NOMO-1 treated with DMSO at 0.1 percent for 48 hours (cell line): ENCODE measurements around the gene DNAH9.

ENCODE experiments used
- DNase-seq: peaks from one replicate; lab custom pipeline; 2025; ENCODE audit not compliant: unreplicated experiment; lab: John Stamatoyannopoulos, UW

The DNAH9 gene

DNA sequence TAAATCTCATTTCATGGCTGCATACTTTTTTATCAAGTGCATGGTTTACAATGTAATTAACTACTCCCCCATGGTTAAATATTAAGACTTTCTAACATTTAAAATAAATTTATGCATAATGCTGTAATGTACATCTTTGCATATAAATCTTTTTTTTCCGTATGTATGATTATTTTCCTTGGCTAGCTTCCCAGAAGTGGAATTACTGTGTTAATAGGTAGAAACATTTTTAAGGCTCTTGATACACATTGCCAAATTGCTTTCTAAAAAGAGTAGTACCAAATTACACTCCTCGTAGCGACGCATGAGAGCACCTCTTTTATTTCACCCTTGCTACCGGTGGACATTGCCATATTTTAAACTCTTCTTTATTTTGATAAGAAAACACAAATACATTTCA lies 141.1 kb downstream of the DNAH9 start:
- no peak for DNase-seq

DNA sequence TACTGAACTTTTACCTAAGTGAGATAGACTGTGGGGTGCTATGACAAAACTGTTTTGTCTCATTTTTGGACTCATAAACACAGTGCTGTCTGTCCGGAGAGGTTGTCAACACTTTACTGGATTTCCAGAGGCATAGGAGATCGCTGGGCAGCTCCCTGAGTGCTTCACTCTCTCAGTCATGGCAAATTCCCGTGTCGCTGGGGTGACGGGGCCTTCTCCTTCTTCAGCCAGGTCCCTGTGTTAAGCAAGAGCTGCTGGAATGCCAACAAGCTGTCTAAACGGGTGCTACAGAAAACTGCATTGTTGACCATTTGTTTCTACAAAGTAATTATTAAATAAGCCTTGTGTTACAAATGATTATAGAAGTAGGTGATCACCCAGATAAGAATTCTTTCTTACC lies 141.6 kb downstream of the DNAH9 start:
- no peak for DNase-seq

DNA sequence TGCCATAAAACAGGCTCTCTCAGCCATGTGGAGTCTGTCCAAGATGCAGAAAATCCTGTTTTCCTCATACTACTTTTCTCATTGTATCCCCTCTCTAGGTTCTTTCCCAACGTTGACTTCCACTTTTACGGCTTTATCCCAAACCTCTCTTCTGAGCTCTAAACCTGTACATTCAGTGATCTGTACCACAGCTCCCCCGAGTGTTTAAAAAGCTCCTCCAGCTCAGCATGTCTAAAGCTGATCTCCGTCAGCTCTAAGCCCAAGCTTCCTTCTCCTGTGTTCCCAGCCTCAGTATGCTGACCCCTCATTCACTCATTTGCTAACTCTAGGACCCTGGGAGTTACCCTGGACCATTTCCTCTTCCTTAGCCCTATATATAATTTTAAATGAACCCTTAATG lies 144.6 kb downstream of the DNAH9 start:
- no peak for DNase-seq

DNA sequence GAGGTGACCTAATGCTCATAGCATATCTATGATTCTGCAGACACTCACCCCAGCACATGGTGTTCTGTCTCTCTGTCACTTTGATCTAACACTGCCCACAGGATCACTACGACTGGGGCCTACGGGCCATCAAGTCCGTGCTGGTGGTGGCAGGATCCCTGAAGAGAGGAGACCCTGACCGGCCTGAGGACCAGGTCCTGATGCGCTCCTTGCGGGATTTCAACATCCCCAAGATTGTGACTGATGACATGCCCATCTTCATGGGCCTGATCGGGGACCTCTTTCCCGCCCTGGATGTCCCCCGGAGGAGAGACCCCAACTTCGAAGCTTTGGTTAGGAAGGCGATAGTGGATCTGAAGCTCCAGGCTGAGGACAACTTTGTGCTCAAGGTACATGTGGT lies 146.4 kb downstream of the DNAH9 start:
- no peak for DNase-seq

DNA sequence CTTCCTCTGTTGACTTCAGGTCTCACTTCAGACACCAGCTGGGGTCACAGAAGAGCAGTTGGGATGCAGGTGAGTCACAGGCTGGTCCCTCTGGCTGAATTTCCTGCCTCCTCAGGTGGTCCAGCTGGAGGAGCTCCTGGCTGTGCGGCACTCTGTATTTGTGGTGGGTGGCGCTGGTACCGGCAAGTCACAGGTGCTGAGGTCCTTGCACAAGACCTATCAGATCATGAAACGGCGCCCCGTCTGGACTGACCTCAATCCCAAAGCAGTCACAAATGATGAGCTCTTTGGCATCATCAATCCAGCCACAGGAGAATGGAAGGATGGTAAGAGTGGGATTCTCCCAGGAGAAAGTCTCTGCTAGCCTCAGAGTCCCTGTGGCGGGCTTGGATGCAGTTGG lies 149.2 kb downstream of the DNAH9 start:
- DNase-seq = no peak

DNA sequence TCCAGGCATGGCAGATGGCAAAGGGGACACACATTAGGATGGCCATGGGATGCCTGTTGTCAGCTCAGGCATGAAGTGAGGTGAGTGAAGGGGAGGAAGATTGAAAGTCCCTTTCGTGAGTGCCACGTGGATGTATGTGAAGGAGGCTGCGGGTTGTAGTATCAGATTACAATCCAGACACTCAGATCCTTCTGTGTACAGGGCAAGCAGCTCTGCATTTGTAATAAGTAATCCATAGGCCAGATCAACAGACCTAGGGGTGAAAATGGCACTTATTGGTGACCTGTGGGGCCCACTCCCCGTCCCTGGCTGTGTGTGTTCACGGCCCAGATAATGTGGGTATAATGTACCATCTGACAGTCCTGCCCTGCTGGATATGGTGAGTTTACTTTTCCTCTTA lies 159.5 kb downstream of the DNAH9 start:
- no peak for DNase-seq

DNA sequence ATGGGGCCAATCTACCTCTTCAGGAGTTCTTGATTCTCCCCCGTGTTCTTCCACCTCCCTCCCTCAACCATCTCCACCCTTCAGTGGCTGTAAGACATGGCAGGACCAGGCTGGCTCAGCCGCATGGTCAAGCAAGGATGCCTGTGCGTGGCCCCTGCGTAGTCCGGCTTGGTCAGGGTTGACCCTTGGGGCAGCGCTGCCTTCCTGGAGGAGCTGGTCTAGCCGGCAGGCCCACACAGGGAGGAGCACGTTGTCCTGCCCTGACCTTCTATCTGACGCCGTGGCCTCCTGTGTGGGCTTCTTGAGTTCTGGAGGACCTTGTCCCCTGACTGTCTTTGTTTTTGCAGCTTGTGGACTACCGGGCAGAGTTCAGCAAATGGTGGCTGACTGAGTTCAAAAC lies 169.8 kb downstream of the DNAH9 start:
- DNase-seq = no peak

DNA sequence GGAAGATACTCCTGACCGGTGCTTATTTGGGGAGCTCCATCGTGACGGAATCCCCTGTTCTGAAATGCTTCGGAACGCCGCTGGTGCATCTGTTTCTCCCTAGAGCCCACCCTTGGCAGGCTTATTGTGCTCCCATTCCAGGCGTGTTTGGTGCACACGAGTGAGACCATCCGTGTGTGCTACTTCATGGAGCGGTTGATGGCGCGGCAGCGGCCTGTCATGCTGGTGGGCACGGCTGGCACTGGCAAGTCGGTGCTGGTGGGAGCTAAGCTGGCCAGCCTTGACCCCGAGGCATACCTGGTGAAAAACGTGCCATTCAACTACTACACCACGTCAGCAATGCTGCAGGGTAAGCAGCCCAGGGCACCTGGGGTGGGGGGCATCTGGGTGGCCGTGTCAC lies 170.7 kb downstream of the DNAH9 start:
- DNase-seq = no peak

DNA sequence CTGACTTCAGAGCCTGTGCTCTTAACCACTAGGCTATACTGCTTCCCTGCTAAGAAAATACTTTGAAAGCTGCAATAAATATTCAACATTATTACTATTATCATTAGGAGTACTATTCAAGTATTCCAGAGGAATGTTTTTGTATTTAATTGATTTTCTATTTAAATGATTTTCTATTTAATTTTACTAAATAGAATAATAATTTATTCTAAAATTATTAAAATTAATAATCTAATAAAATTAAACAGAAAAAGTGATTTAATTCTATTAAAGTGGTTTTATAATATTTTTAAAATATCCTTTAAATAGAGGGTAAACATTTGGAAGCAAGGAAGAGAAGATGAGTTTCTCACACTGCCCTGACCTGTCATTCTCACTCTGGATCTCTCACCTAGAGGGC lies 173.8 kb downstream of the DNAH9 start:
- DNase-seq = no peak

DNA sequence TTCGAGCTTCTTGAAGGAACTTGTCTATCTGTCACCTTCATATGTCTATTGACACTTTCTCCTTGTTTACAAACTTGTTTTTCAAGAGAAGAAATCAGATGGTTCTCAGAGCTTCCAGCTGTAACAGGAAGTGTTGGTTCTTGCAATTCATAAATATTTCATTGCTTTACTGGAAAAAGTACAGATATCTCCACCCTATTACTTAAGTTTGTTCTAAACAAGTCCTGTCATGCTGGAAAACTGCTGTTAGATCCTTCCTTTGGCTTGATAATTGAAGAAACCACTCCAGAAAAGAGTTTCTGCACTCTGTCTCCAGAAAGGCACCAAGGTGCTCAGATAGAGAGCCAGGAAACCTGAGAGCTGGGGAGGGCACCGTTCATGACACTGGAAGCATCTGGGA lies 181.6 kb downstream of the DNAH9 start:
- DNase-seq = no peak

DNA sequence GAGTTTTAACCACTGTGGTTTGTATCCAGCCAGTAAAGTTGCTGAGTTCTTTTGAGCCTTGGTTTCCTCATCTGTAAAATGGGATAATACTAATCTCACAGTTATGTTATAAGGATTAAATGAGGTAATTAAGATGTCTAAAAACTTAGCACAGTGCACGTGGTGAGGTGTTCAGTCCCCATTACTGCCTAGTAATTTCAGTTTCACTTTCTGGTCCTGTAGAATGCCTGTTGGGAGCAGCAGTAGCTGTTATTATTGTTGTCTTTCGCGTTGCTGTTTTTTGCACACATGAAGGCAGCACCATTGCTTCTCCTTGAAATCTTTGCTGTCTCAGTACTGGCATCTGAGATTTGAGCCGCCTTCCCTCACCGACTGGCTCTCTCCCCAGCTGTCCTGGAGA lies 182.4 kb downstream of the DNAH9 start:
- no peak for DNase-seq

DNA sequence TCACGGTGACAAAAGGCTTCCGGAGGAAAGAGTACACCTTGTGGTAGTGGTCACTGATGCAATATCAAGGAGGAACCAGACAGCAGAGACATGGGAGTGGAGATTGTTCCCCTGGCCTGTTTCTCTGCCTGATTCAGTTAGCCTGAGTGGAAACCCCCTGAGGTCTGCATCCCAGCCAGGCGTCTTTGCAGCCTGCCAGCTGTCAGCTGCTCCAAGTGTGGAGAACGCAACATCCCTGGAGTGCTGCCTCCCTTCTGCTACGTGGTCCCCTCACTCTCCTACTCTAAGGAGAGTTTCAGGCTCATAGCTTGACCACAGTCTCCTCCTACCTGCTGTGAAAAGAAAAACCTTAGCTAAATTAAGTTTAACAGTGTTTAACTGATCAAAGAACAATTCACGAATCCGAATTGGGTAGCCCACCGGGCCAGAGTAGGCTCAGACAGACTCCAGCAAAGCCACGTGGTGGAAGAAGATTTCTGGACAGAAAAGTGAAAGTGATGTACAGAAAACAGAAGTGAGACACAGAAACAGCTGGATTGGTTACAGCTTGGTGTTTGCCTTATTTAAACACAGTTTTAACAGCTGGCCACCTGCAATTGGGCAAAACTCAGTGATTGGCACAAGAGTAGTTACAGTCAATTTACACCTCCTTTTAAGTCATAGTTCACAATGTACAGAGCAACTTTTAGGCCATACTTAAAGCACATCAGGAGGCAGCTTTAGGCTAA lies 188.6 kb downstream of the DNAH9 start:
- no peak for DNase-seq

DNA sequence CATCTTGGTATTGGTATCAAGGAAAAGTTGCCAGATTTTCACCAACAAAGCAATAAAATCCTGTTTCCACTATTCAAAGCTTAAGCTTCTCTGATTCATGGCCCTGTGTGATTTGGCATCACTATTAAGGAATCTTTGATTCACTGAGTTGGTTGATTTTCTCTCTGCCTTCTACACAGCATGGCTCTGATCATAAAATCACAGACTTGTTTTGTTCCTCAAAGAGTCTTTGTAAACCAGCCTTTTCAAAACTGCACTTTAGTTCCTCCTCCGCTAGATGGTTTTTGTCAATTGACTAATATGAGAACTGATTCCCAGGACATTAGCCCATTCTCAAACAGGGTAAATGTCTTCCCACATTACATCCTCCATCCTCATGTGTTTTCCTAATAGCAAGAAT lies 197.6 kb downstream of the DNAH9 start:
- no peak for DNase-seq

DNA sequence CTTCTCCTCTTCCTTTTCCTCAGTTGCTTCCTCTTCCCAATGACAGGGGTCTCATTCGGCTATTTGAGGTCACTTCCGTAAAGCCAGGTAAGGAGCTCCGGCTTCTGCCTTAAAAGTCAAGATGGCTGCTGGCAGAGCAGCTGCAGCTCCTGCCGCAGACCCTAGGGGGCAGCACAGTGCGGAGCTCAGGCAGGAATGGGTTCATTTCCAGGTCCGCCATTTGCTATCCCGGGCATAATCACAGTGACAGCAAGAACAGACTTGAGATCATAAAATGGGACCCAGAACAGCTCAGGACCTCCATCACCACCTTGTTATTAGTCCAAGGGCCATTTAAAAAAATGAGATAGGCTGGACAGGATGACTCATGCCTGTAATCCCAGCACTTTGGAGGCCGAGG lies 199.5 kb downstream of the DNAH9 start:
- DNase-seq = no peak

DNA sequence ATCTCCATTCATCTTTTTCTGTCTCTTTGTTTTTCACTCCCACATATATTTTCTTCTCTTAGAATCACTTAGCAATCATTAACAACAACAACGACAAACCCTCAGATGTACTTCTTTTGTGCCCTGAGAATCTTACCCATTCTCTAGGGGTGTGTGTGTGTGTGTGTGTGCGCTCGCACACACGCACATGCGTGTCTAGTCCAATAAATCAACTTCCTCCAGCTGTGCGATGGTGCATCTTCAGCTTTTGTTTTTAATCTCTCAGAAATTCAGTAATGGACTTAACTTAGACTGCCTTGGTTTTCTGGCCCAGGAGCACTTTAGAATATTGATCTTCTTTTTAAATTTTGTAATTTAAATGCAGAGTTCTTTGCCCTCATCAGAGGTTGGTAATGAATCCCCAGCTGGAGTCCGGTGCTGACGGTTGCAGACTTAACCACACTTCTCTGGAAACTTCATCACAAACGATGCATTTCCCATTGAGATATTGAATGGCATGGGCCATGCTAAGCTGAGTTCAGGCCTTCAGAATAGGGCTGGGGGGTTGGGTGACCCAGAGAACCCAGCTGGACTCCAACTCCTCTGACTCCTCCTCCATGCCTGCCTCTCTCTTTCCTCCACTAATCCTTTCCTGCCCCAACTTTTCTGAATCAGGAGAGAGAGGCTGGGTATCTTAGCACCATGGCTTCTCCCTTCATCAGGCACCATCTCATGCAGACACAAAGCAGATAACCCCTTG lies 205.1 kb downstream of the DNAH9 start:
- no peak for DNase-seq

DNA sequence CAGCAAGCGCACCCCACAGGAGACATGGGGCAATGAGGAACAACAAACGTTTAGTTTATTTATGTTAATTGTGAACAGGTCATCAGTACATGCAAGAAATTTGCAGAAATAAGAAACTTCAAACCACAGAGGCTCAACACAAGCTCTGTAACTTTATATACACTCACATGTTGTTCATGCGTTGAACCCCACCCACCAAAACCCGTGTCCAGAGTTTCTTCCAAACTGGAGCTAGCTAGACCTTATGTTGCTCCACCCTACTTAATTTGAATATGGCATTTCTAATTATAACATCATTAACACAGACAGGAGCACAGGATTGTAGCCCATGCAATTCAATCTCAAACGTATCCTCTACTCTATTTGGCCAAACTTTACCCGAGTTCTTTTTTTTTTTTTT lies 206.9 kb downstream of the DNAH9 start:
- DNase-seq = no peak

DNA sequence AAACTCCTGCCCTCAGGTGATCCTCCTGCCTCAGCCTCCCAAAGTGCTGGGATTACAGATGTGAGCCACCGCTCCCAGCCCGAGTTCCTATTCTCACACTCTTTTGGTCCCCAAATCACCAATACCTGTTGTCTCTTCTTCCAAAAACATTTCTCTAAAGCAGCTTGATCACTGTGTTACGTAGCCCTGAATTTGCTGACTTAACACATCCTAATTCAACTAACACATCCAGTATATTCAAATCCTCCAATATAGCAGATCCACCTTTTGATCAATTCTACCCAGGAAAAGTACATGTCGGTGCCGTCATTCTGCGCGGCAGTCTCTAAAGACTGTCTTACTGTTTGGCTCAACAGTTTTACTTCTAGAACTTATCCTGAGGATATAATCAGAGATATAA lies 207.7 kb downstream of the DNAH9 start:
- DNase-seq = no peak

DNA sequence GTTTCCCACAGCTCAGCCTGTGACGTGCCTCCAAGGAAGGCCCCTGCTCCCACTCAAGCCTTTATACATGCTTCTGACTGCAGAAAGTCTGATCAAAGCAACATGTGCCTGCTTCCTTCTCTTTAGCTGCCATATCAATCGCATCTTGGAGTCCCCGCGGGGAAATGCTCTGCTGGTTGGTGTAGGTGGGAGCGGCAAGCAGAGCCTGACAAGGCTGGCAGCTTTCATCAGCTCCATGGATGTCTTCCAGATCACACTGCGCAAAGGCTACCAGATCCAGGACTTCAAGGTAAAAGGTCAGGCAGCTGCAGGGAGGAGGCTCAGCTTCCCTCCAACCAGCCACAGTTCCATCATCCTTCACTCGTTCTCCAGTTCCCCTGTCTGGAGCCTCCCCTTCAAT lies 209.3 kb downstream of the DNAH9 start:
- no peak for DNase-seq

DNA sequence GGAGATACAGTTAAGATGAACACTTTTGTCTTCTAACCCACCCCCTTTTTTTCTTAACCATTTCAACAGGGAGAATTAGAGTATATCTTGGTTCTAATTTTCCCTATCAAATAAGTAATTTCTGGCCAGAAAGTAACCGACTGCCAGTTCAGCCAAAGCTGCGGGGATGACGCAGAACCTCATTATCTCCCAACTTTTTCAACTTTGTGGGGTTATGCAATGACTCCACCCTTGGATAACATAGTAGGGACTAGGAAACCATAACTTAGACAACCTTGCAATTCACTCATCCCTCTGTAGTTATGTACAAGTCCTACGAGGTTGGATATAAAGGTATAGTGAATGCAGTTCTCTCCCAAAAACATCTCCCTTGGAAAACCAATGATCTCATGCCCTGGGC lies 215.0 kb downstream of the DNAH9 start:
- DNase-seq = no peak

DNA sequence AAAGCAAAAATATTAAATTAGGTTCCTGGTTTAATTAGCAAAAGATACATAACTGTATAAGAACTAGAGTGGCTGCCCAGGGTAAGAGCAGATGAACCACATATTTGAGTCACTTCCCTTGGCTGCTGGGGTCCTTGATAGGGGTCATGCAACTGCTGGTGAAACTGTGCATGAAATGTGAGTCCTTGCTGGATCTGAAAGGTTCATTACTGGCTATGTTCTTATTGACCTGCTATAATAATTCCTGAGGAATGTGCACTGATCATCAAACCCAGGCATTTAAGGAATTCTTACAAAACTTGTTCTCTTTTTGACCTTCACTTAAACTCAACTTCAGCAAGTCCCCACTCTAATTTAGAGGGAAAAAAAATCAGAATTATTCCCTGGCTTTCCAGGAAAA lies 215.6 kb downstream of the DNAH9 start:
- no peak for DNase-seq

DNA sequence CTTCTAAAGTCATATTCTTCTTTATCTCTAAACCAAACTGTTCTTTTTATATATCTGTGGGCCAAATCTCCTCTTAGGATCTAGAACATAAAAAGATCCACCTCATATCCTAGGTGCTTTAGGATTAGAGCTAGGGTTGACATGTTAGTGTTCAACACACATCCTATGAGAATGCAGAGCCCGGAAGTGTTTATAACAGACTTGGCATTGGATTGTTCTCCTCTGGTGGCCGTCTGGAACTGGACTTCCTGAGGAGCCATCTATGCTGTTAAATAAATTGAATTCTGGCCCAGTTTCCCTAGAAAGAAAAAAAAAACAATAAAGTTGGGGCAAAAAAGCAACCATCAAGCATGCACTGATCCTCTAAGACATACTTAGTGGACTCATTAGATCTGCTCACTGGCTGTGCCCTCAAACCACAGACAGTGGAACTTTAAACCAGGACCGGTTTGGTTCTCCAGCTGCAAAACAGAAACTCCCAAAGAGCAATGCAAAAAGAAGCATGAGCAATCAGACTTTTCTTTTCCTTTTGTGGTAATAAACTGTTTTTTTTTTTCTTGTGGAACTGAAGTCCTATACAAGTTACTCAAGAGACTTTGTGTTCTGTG lies 216.5 kb downstream of the DNAH9 start:
- no peak for DNase-seq

DNA sequence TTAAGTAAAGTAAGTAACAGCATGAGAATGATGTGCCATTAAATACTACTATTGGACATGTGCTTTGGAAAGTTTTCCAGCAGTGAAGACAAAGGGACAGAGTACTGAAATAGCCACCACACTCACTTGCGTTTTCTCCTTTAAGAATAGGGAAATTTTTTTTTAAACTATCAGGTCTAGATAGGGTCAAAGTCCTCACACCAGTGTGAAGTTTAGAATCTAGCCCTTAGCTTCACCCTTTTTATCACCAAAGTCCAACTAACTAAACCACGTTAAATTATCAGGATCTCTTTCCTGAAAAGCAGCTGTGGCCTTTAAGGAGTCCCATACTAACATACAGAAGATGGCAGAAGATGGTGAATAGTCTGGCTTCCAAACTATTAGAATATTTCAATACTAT lies 218.1 kb downstream of the DNAH9 start:
- no peak for DNase-seq

DNA sequence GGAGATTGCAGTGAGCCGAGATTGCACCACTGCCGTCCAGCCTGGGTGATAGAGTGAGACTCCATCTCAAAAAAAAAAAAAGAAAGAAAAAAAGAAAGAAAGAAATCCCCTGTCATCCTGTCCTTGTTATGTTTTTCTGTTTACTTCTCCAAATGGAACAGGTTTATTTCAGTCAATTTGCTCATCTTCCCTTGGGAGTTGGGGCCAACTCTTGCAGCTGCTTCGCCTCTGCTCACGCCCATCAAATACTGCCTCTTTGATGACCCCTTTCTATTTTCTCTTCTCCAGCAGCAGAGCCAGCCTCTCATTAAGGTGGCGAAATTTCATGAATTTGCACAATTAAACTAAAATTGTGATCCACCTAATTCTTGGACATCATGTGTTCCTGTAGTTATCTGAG lies 225.6 kb downstream of the DNAH9 start:
- no peak for DNase-seq
